NCI-H1092 treated with DMSO at 0.1 percent for 48 hours (cell line): Measurements from ENCODE around the gene CSNK2B.

Source experiments
- DNase-seq: peaks from one replicate; lab custom pipeline; 2025; lab: John Stamatoyannopoulos, UW

Gene CSNK2B

DNA sequence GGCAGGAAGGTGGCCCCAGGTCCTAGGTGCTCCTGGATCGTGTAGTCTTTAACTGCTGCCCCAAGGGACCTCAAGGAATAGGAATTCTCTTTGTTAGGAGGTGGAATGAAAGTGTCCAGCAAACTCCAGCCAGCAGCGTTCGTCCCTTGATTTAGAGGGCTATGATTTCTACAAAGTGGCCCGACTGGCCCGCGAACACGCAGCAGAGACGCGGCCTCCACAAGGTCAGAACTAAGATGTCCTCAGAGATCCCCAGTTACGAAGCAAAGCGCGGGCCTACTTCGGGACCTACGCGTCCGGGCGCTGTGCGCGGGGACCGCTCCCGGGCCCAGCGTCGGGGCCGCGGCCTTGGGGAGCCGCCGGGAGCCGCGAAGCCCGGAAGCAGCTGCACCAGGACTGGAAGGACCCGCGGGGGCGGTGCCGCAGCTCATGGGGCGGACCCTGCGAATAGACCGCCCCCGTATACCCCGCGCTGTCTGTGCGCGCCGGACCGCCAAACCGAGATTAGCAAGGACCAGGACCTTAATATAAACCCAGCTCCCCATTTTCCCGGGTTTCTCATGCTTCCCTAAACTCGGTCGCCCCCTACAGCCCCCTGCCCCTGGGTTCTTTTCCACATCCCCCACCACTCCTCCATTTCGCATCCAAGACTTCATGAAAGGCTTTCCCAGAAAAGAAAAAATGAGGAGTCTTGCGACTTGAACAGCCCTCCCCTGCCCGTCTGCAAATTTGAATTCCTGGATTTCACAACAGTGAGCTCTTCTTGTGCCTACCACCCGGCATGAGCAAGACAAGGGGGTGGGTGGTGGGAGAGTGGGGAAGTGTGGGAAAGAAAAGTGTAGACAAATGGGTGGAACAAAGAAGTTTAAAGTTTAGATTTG lies 5.3 kb upstream of the CSNK2B start, which contains the start of gene C6orf47:
Gene C6orf47 (minus strand): TSS at position 398 of the 881 bp plus-strand sequence. CDS start 831 bp downstream, outside the sequence.
- peak; percentile 56 for DNase-seq

DNA sequence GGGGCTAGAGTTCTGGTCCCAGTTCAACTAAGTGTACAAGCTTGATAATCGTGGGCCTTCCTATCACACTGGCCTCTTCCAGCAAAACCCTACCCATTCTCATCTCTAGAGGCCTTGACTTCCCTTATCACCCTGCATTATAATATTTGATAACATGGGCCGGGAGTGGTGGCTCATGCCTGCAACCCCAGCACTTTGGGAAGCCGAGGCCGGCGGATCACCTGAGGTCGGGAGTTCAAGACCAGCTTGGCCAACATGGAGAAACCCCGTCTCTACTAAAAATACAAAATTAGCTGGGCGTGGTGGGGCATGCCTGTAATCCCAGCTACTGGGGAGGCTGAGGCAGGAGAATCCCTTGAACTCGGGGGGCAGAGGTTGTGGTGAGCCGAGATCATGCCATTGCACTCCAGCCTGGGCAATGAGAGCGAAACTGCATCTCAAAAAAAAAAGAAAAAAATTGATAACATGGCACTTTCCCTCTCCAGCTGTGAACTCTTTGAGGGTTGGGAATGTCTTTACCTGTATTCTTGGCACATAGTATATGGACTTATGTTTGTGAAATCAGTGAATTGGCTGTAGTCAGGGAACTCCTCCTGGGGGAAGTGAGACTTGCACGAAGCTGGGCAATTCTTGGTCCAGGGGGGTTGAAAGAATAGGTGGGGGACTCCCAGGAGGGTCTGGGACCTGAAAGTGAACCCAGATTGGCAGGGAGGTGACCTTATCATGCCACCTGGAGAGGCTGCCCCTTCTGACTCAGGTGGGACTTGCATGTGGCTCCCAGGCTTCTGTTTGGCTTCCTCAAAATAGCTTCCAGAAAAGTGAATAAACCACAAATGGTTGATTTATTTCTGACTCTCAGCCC lies 4.4 kb upstream of the CSNK2B start:
- no peak for DNase-seq

DNA sequence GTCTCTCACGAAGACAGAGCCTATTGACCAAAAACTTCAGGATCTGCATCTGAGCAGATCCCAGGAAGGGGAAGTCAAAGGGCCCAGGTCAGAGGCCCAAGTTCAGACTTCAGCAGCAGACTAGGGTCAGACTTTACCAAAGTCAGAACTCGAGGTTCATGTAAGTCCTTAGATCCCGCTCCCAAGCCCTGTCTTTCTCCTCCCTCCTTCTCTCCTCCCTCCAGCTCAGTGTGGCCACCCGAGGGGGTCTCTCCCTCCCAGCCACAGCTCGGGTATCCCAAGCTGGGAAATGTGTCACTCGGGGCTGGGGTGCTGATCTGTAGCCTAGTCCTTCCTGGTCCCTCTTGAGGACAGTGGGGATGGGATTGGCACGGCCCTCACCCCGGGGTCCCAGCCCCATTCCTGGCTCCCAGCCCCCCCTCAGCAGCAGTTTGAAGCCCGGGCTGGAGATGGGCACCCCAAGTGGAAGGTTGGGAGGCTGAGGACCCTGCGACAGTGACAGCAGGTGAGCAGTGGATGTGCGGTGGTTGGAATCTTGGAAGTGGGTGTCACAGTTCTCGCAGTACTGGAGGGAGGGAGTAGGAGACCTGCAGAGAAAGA lies 3.7 kb upstream of the CSNK2B start:
- no peak for DNase-seq

DNA sequence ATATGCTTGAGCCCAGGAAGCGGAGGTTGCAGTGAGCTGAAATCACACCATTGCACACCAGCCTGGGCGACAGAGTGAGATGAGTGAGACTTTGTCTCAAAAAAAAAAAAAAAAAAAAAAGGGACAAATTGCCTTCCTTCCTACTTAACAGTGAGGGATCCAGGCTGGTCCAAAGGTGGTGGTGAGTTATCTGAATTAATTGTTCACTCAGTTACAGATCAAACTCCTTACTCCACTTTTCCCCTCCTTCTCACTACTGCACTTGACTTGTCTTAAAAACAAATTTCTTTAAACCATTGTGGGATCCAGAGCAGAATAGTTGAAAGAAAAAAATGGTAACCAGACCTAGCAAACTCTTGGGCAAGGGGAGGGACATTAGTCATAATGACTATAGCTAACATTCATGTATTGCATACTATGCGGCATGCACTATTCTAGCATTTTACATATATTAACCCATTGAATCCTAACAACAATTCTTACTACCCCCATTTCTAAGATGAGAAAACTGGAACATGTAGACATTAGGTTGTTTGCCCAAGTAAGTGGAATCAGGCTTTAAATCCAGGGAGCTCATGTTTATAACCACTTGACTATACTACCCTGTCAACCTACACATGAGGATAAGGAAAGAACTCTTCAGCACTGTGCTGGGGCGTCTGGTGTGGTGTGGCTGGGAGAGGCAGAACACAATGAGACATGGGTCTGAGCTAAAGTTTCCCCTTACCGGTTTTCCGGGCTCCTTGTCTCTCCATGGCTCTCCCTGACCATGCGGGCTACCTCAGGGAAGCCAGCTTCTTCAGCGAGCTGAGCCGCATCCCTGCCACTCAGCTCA lies 2.5 kb upstream of the CSNK2B start:
- no peak for DNase-seq

DNA sequence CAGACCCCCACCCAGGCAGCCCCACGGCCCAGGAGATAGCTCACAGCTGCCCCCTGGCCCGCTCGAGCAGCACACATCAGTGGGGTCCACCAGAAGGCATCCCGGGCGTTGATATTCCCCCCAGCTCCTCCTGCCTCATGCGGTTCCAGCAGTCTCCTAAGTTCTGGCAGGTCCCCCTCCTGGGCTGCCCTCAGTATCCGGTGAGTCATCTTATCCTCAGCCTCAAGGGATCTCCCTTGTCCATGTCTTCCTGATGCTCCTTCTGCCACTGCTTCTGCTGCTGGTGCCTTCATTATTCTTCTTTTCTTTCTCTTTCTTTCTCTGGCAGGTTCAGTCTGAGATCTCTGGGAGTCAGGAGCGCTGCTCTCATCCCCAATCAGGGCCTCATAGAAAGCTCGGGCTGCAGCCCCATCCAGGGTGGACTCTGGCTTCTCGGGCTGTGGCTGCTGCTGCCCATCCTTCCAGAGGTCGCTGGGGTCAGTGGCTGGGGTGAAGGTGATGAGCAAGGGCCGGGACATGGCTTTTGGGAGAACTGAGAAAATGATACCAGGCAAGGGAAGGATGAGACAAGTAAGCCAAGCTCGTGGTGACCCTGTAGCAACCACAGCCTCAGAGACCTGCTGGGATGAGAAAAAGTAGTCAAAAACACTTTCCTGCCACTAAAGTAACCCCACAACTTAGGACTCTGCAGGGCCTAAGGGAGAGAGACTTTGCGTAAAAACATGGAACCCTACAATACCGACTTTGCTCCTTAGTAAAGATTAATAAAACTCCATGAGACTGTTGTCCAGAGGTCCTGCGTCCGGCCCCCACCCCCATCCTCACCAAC lies 1.7 kb upstream of the CSNK2B start:
- no peak for DNase-seq

DNA sequence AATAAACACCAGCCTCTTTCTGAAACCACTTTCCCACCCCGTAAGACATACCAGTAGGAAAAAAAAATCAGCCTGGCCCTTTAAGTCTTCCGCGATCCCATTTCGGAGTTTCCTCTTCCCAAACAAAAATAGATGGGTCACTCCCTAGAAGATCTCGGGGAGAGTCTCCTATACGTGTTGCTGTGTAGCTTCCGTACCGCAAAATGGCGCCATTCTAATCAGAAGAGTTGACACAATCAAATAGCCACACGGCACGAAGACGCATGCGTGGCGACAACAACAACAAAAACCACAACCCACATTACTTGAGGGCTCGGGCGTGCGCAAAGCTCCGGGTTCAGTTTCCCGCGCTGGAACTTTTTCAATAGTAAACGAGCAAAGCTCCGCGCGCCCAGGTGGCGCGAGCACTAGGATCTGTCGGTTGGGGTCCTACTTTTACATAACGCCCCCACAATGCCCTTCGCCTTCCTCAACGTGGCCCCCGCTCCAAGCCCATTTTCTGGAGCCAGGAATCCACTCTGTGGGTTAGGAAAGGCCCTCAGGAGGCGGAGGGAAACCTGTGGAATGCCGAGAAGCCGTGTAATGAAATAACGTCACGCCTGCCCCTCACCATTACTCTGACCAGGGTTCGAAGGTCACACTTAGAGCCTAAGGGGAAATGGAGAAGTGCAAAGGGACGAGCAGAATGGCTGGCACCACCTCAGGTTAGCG lies 935 bp upstream of the CSNK2B start, which contains the start of gene GPANK1:
Gene GPANK1 (minus strand): TSS at position 208 of the 711 bp plus-strand sequence. CDS start 519 bp downstream, outside the sequence.
- peak; percentile 83 for DNase-seq

DNA sequence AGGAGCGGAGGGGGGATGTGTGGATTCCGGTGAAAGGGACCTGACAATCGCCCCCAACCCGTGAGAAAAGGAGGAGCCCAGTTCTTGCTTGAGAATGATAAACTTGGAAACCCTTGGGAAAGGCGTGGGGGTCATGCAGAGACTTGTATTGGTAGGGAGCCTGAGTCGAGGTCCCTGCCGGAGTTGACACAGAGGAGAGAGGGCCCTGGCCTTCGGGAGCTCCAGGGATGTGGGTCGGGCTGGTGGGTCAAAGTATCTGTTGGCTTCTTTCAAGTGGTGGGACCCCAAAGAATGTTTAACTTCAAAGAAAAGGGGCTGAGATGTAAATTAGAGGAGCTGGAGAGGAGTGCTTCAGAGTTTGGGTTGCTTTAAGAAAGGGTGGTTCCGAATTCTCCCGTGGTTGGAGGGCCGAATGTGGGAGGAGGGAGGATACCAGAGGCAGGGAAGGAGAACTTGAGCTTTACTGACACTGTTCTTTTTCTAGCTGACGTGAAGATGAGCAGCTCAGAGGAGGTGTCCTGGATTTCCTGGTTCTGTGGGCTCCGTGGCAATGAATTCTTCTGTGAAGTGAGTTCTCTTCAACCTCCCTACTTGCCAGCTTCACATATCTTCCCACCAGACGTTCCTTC lies 571 bp downstream of the CSNK2B start:
- no peak for DNase-seq

DNA sequence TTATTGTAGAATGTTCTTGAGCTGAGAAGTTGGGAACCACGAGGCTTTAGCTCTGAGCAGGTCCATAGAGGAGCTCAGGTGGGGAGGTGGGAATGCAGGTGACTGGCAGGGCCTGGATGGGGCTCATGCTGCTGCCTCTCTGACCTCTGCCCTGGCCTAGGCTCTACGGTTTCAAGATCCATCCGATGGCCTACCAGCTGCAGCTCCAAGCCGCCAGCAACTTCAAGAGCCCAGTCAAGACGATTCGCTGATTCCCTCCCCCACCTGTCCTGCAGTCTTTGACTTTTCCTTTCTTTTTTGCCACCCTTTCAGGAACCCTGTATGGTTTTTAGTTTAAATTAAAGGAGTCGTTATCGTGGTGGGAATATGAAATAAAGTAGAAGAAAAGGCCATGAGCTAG lies 3.8 kb downstream of the CSNK2B start, which contains the start of gene LY6G5B:
Gene LY6G5B (plus strand): TSS at position 301 of the 400 bp plus-strand sequence. CDS start 975 bp downstream, outside the sequence.
- DNase-seq, result no peak

DNA sequence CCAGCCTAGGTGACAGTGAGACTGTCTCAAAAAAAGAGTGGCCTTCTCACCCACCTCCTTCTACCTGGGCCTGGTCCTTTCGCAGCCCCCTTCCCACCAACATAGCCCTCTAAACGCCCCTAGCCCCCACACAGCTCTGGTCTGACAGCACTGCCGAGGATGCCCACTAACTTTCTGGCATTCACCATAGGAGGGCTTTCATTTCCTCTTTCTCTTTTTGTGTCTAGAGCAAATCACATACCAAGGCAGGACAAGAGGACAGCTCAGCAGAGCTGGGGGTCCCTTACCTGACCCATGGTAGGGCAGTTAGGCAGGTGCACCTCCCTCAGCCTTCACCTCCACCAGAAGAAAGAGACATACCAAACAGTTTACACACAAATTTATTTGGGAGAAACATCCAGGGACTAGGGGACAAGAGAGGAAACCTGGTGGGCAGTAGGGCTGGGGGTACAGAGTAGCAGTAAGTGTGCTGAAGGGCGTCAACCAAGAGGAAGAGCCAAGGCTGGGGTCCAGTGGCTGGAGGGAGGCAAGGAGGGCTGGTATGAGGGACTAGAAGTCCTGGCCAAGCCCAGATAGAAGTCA lies 10.5 kb downstream of the CSNK2B start:
- DNase-seq, result no peak

DNA sequence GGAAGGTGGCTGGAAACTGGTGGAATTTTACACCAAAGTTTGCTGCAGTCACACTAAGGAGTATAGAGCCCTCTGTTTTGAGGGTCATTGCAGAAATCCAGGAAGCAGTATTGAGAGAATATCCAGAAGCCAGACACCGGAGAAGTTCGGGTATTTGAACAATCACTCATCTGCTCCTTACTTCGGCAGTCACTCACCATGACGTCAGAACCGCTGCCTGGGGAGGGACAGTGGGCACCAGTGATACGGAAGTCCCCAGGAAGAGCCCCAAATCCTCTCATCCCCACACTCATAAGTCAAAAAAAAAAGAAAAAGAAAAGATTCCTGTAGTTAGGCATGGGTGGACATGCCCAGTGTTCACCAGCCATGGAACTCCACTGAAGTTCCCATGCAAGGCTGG lies 11.0 kb downstream of the CSNK2B start:
- no peak for DNase-seq

DNA sequence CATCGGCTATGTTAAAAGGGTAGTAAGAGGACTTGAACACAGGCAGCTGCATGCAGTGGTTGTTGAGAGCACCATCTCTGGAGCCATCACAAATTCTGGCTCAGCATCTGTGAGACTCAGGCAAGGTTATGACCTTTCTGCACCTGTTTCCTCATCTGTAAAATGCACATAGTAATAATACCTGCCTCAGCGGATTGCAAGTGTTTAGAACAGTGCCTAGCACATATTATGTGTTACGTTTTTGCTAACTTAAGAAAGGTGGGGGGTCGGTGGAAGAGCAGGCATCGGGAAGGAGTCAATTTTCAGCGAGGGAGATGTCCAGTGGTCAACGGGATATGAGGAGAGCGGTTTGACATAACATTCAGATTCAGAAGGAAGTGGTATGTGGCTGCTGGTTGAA lies 12.1 kb downstream of the CSNK2B start:
- no peak for DNase-seq

DNA sequence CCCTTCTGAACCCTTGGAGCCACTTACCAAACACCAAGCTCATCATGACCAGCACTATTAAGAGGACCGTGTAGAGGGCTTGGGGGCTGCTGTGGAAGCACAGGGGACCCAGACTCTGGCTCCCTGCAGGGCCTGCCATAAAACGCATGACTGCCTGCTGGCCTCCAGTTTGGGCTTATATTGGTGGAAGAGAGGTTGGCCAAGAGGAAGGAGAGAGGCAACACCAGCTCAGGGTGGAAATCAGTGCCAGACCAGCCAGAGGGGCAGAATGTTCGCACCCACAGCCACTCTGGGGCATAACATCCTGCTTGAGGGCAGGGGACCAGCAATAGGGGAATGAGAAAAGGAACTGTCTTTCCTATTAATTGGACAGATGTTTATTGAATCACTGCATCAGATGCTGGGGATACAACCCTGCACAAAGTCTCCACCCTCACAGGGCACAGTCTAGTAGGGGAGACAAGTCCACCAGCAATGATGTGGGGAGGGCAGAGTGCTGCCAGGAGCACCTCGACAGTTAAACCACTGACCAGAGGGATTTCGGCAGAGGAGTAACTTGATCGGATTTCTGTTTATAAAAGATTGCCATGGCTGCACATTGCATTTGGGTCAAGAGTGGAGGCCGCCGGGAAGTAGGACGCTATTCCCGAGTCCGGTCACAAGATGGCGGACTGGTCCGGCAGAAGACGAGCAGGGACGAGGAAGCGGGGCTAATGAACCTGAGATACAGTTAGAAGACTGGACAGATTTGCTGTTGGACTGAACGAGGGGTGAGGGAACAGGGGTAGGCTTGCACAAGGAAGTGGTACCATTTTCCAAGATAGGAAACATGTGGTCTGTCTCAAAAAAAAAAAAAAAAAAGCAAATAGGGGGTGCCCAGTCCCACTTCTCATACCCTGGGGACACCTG lies 14.6 kb downstream of the CSNK2B start, which contains the start of gene LY6G5C:
Gene LY6G5C (minus strand): TSS at position 842 of the 909 bp plus-strand sequence. CDS start 694 bp downstream, at position 148.
- DNase-seq, result peak; percentile 76

DNA sequence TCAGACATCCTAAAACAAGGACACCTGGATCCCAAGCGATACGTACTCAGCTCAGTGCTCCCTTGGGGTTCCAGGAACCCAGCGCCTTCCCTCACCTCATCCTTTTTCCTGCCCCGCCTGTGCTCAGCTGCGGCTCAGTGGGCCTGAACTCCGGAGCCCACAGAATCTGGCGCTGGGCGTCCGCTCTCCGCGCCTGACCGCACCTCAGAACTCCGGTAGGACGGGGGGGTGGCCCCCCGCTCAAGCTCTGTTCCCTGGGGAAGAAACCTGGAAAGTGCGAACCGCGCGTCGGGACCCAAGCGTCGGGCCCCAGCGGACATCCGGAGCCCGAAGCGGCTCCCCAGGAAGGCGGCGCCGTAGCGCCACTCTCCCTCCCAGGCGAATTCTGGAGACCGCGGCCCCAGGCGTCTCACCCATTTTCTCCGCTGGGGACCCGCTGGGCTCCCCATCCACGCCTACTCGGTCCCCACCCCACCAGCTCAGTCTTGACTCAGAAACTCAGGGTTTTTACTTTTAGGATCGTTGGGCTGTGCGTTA lies 15.3 kb downstream of the CSNK2B start:
- peak; percentile 49 for DNase-seq

DNA sequence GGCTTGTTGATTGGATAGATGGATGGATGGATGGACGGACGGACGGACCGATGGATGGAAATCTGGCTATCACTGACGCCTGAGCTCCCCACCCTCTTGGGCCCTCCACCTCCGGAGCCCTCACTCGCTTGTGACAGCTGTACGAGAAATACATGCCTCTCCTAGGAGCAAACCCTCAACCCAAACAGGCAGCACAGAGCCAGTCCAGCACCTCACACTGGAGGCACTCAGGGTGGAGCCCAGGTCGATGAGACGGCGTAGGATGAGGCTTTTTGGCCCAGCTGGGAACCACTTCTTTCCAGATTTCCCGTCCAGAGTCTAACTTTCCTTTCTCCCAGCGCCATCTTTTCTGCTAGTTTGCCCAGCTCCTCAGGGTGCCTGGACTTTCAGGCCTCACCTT lies 17.7 kb downstream of the CSNK2B start:
- DNase-seq, result no peak

DNA sequence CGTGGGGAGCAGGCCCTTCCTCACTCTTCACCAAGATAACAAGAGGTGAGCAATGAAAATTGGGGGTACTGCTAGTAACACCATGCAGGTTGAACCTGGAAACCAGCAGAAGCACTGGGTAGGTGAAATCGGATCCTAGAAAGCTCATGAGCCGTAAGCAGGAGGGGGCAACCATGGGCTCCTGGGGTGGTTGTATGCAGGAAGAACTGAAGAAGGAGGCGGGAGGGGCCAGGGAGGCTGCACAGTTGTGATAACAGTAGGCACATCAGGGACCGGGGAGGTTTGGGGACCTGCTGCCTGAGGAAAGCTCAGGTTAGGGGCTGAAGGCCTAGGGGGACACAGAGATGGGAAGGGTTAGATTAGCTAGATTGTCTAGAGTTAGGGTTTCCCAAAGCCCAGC lies 20.6 kb downstream of the CSNK2B start:
- no peak for DNase-seq

DNA sequence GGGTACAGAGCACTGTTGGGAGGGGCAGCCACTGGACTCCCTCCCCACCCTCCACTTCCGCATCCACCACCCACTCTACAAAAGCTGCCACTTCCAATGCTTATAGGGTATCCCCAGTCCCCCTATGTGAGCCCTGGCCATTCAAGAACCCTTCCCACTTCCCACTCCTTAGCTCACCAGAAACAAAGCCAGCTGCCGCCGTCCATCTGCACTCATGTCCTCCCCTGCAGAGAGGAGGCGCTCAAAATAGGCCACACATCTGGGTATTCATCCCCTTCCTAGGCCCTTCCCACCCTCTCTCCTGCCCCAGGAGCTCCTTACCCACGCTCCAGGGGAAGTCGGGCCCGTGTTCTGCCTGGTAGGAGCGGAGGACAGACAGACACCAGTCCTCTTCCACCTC lies 21.4 kb downstream of the CSNK2B start:
- no peak for DNase-seq
